ENCODE data around the gene PAK5. TPM values are rescaled to one million over a fixed set of nuclear protein-coding genes. Genes with fewer than 3 reads are reported as not detected.

PAK5 gene
- total RNA-seq, 1 donor from 2014 or later = 0.10 TPM

- no peak for DNase-seq (ENCODE audit: low spot score)
- no peak for TF ChIP-seq CTCF (IDR thresholded peaks at IDR 0.05; ENCODE audit: unreplicated experiment)
Measured at GRCh38 chr20:9508240-9508661, 330.6 kb downstream of the PAK5 start.

GRCh38 chr20:9507544-9508239 lies 331.2 kb downstream of the PAK5 start:
- DNase-seq (ENCODE audit: low spot score) = no peak
- Mint-ChIP-seq H3K4me1 (ENCODE audit: unreplicated experiment) (no peaks in the 10 kb centered on the region), H3K9me3 (ENCODE audit: unreplicated experiment) (no peaks in the 10 kb centered on the region), H3K27me3 (ENCODE audit: unreplicated experiment) (no peaks in the 10 kb centered on the region), H3K36me3 (ENCODE audit: low read depth, unreplicated experiment) (no peaks in the 10 kb centered on the region), H3K4me3 (ENCODE audit: unreplicated experiment) (no peak overlapping the region), H3K27ac (ENCODE audit: unreplicated experiment) (no peak overlapping the region)
- no peak for TF ChIP-seq CTCF (IDR thresholded peaks at IDR 0.05; ENCODE audit: unreplicated experiment)

More at GRCh38 chr20:9508240-9508661, 330.6 kb downstream of the PAK5 start:
- Mint-ChIP-seq H3K27ac (ENCODE audit: unreplicated experiment) (no peak overlapping the region), H3K4me3 (ENCODE audit: unreplicated experiment) (no peak overlapping the region), H3K4me1 (ENCODE audit: unreplicated experiment) (no peaks in the 10 kb centered on the region), H3K36me3 (ENCODE audit: low read depth, unreplicated experiment) (no peaks in the 10 kb centered on the region), H3K9me3 (ENCODE audit: unreplicated experiment) (no peaks in the 10 kb centered on the region), H3K27me3 (ENCODE audit: unreplicated experiment) (no peaks in the 10 kb centered on the region)

GRCh38 chr20:9506964-9507369 lies 331.9 kb downstream of the PAK5 start:
- Mint-ChIP-seq H3K4me3 (ENCODE audit: unreplicated experiment) (no peak overlapping the region), H3K27ac (ENCODE audit: unreplicated experiment) (no peak overlapping the region), H3K9me3 (ENCODE audit: unreplicated experiment) (no peaks in the 10 kb centered on the region), H3K27me3 (ENCODE audit: unreplicated experiment) (no peaks in the 10 kb centered on the region), H3K4me1 (ENCODE audit: unreplicated experiment) (no peaks in the 10 kb centered on the region), H3K36me3 (ENCODE audit: low read depth, unreplicated experiment) (no peaks in the 10 kb centered on the region)
- no peak for TF ChIP-seq CTCF (IDR thresholded peaks at IDR 0.05; ENCODE audit: unreplicated experiment)
- DNase-seq (ENCODE audit: low spot score) = no peak

GRCh38 chr20:9506280-9506821 lies 332.5 kb downstream of the PAK5 start:
- Mint-ChIP-seq H3K36me3 (ENCODE audit: low read depth, unreplicated experiment) (no peaks in the 10 kb centered on the region), H3K27me3 (ENCODE audit: unreplicated experiment) (no peaks in the 10 kb centered on the region), H3K4me1 (ENCODE audit: unreplicated experiment) (no peaks in the 10 kb centered on the region), H3K27ac (ENCODE audit: unreplicated experiment) (no peak overlapping the region), H3K9me3 (ENCODE audit: unreplicated experiment) (no peaks in the 10 kb centered on the region), H3K4me3 (ENCODE audit: unreplicated experiment) (no peak overlapping the region)
- DNase-seq (ENCODE audit: low spot score) = no peak
- TF ChIP-seq CTCF (IDR thresholded peaks at IDR 0.05; ENCODE audit: unreplicated experiment) = no peak

- no peaks in the 10 kb centered on the region for H3K36me3 Mint-ChIP-seq (ENCODE audit: low read depth, unreplicated experiment)
- no peaks in the 10 kb centered on the region for H3K27me3 Mint-ChIP-seq (ENCODE audit: unreplicated experiment)
- no peaks in the 10 kb centered on the region for H3K9me3 Mint-ChIP-seq (ENCODE audit: unreplicated experiment)
- no peak for TF ChIP-seq CTCF (IDR thresholded peaks at IDR 0.05; ENCODE audit: unreplicated experiment)
- DNase-seq (ENCODE audit: low spot score) = no peak
- H3K4me3 Mint-ChIP-seq (ENCODE audit: unreplicated experiment) = no peak overlapping the region
- no peaks in the 10 kb centered on the region for H3K4me1 Mint-ChIP-seq (ENCODE audit: unreplicated experiment)
- H3K27ac Mint-ChIP-seq (ENCODE audit: unreplicated experiment) = no peak overlapping the region
Measured at GRCh38 chr20:9503526-9504245, 335.2 kb downstream of the PAK5 start.
